K562 (cell line): ENCODE results near the gene STK16. TPM values are rescaled to one million over a fixed set of nuclear protein-coding genes. Genes with fewer than 3 reads are reported as not detected.

Source experiments
- C11orf30 ChIP-seq: fragments of 450-650 bp; IDR thresholded peaks from 2 replicates; pipeline ENCODE4 v1.6.1; 2016; ENCODE audit warnings: low read depth, mild to moderate bottlenecking
- CTCF ChIP-seq, 3 experiments: IDR thresholded peaks in 2 of 3; conservative IDR thresholded peaks in 1 of 3; 2 replicates each; pipeline ENCODE4 v1.5.1; 2011 to 2012; ENCODE audit warnings: low read length in 3 of 3, mild to moderate bottlenecking in 3 of 3, control low read depth in 2 of 3, improper control_type of control experiment in 1 of 3, inconsistent platforms in 1 of 3, low read depth in 1 of 3, mixed read lengths in 1 of 3, moderate library complexity in 1 of 3; ENCODE audit not compliant: insufficient read depth in 2 of 3
- E2F8 ChIP-seq: fragments of 450-650 bp; IDR thresholded peaks from 2 replicates; pipeline ENCODE4 v1.7.1; 2018; ENCODE audit warnings: mild to moderate bottlenecking, low read depth; ENCODE audit not compliant: partially characterized antibody
- JUNB ChIP-seq: fragments of 450-650 bp; formaldehyde crosslinking; conservative IDR thresholded peaks from 2 replicates; pipeline ENCODE4 v1.4.0; 2020; ENCODE audit warnings: mild to moderate bottlenecking
- REST ChIP-seq, 2 experiments: fragments of 450-650 bp; formaldehyde crosslinking in 1 of 2; IDR thresholded peaks; 2 replicates each; pipeline versions ENCODE4 v1.4.0 to v1.6.1; 2014 to 2020; ENCODE audit warnings: mild to moderate bottlenecking in 2 of 2, borderline replicate concordance in 1 of 2, low read depth in 1 of 2
- SIN3A ChIP-seq, 2 experiments: fragments of 150-350 bp in 1 of 2; IDR thresholded peaks; 2 replicates each; pipeline ENCODE4 v1.6.1; 2011 to 2016; ENCODE audit warnings: borderline replicate concordance in 2 of 2, low read depth in 2 of 2, low read length in 2 of 2, mild to moderate bottlenecking in 2 of 2, moderate library complexity in 2 of 2; ENCODE audit not compliant: control insufficient read depth in 1 of 2
- SMAD1 ChIP-seq: fragments of 150-350 bp; IDR thresholded peaks from 2 replicates; pipeline ENCODE4 v1.6.1; 2014; ENCODE audit warnings: low read length, low read depth; ENCODE audit not compliant: partially characterized antibody
- SMAD4 ChIP-seq: fragments of 250-450 bp; sonication (Bioruptor Pico); conservative IDR thresholded peaks from 2 replicates; pipeline ENCODE4 v1.8.0; 2021; ENCODE audit warnings: inconsistent platforms, mild to moderate bottlenecking, moderate library complexity
- U2AF2 ChIP-seq: fragments of 200-400 bp; formaldehyde crosslinking; optimal IDR thresholded peaks from 2 replicates; pipeline ENCODE3; 2017; ENCODE audit warnings: low read depth, mild to moderate bottlenecking, low read length
- ZNF232 ChIP-seq: sonication (generic); formaldehyde crosslinking; IDR thresholded peaks from 2 replicates; pipeline ENCODE4 v1.8.0; 2022; ENCODE audit warnings: mild to moderate bottlenecking, missing genetic modification reagents
- polyA plus RNA-seq, 8 experiments: library from polyadenylated mRNA; depleted of rRNA in 4 of 8; stranded (reverse) in 5 of 8; unstranded in 3 of 8; fragments of >200 nt; fragmentation: Nextera tagmentation in 2 of 8; fragmentation: Illumina TruSeq in 1 of 8; extraction: Ambion mirVana in 2 of 8; extraction: Trizol in 1 of 8; gene quantifications; 2 replicates each; pipeline versions ENCODE4 v1.2.1 to v1.2.3, GENCODE V29; 2011 to 2014; ENCODE audit warnings: inconsistent platforms in 1 of 8, missing spikeins in 1 of 8
- total RNA-seq, 7 experiments: library from RNA; depleted of rRNA in 6 of 7; stranded (reverse); fragments of >200 nt in 6 of 7; fragmentation: Illumina TruSeq in 2 of 7; extraction: Trizol in 2 of 7; gene quantifications; 2 replicates each; pipeline versions ENCODE4 v1.2.1 to v1.2.3, GENCODE V29; 2011 to 2021; ENCODE audit warnings: low replicate concordance in 1 of 7

Gene STK16
- total and polyA plus RNA-seq, 9 of the 15 experiments (the other 6 are each of a cell fraction or from before 2014, with no cell fraction given) = 5.4 to 36.2 (median 17.8) TPM

- TF ChIP-seq E2F8 (no peak), REST (IDR thresholded peaks at IDR 0.05; ENCODE audit: borderline replicate concordance) (peak; percentile 59), REST (CRISPR knock-in tag; IDR thresholded peaks at IDR 0.05; ENCODE audit: low read depth) (no peak; the same call in 1 of the 2 replicates), SMAD1 (no peak), C11orf30 (no peak), CTCF (IDR thresholded peaks at IDR 0.05 in 2 of 3, conservative IDR thresholded peaks at IDR 0.05 in 1 of 3; ENCODE audit: insufficient read depth in 2 of 3, low read depth in 1 of 3, low read length in 3 of 3) (peak; percentile 84 to 95 (median 87)), SIN3A (IDR thresholded peaks at IDR 0.05; ENCODE audit: borderline replicate concordance in 2 of 2, control insufficient read depth in 1 of 2, low read depth in 2 of 2, low read length in 2 of 2) (no peak), JUNB (CRISPR knock-in tag) (no peak), U2AF2 (no peak), ZNF232 (CRISPR knock-in tag) (no peak), SMAD4 (CRISPR knock-in tag) (no peak)
Observed at GRCh38 chr2:219277703-219278654, 32.7 kb downstream of the STK16 start (continued).
